CD14-positive monocyte (primary cell): ENCODE results near the gene HMGB1. TPM values are rescaled to one million over a fixed set of nuclear protein-coding genes. Genes with fewer than 3 reads are reported as not detected.
A peak's percentile ranks its signal among the peaks of the same experiment; 100 is the strongest.

Experiments
- DNase-seq, 3 donors: peaks; one replicate each; pipeline ENCODE4 v3.0.0-alpha.2; 2011 to 2022
- H2AFZ ChIP-seq: 2 replicates; pipeline ENCODE4 v1.6.0; 2012; ENCODE audit warnings: mild to moderate bottlenecking, low read depth, low read length, inconsistent platforms; ENCODE audit not compliant: insufficient read depth, poor library complexity, severe bottlenecking
- H3K27ac ChIP-seq, 2 donors: 1 replicate in 1 of 2; 2 replicates in 1 of 2; pipeline ENCODE4 v1.5.1; 2012 to 2013; ENCODE audit warnings: low read length in 2 of 2, control low read depth in 1 of 2, inconsistent platforms in 1 of 2, low read depth in 1 of 2, mild to moderate bottlenecking in 1 of 2
- H3K27me3 ChIP-seq, 2 donors: one replicate each; pipeline versions ENCODE4 v1.6.0 to v1.6.1; 2011 to 2013; ENCODE audit warnings: low read length in 2 of 2; ENCODE audit not compliant: control insufficient read depth in 2 of 2, insufficient read depth in 2 of 2
- H3K36me3 ChIP-seq, 2 donors: replicated peaks in 1 of 2; 1 replicate in 1 of 2; 2 replicates in 1 of 2; pipeline versions ENCODE4 v1.5.1 to v1.6.1; 2012 to 2013; ENCODE audit warnings: low read length in 2 of 2, control low read depth in 1 of 2, inconsistent platforms in 1 of 2, mild to moderate bottlenecking in 1 of 2; ENCODE audit not compliant: insufficient read depth in 2 of 2, control insufficient read depth in 1 of 2
- H3K4me1 ChIP-seq, 2 donors: 1 replicate in 1 of 2; 2 replicates in 1 of 2; pipeline versions ENCODE4 v1.5.1 to v1.6.1; 2012 to 2013; ENCODE audit warnings: low read length in 2 of 2, control low read depth in 1 of 2, inconsistent platforms in 1 of 2, mild to moderate bottlenecking in 1 of 2, moderate library complexity in 1 of 2; ENCODE audit not compliant: insufficient read depth in 2 of 2, control insufficient read depth in 1 of 2
- H3K4me2 ChIP-seq: replicated peaks from 2 replicates; pipeline ENCODE3; 2012; ENCODE audit warnings: low read length, moderate library complexity, mild to moderate bottlenecking; ENCODE audit not compliant: poor library complexity, severe bottlenecking; ENCODE audit errors: extremely low read depth
- H3K4me3 ChIP-seq, 3 experiments: fragments of 200-600 bp in 1 of 3; sonication (generic) in 1 of 3; replicated peaks in 1 of 3; 1 replicate in 2 of 3; 2 replicates in 1 of 3; pipeline ENCODE4 v1.5.1; 2011 to 2013; ENCODE audit warnings: low read length in 3 of 3, mild to moderate bottlenecking in 3 of 3, control low read depth in 2 of 3, low read depth in 2 of 3, inconsistent platforms in 1 of 3, moderate library complexity in 1 of 3
- H3K79me2 ChIP-seq: 2 replicates; pipeline ENCODE4 v1.6.0; 2012; ENCODE audit warnings: mild to moderate bottlenecking, control low read depth, inconsistent platforms, low read length, moderate library complexity; ENCODE audit not compliant: insufficient read depth
- H3K9ac ChIP-seq: 2 replicates; pipeline ENCODE4 v1.6.0; 2017; ENCODE audit warnings: low read length, mild to moderate bottlenecking; ENCODE audit not compliant: insufficient read depth, poor library complexity, severe bottlenecking
- H3K9me3 ChIP-seq, 2 donors: replicated peaks in 1 of 2; 1 replicate in 1 of 2; 2 replicates in 1 of 2; pipeline versions ENCODE4 v1.5.1 to v1.6.1; 2012 to 2013; ENCODE audit warnings: low read length in 2 of 2, control low read depth in 1 of 2; ENCODE audit not compliant: control insufficient read depth in 1 of 2, insufficient read depth in 1 of 2
- H4K20me1 ChIP-seq: 2 replicates; pipeline ENCODE4 v1.6.0; 2012; ENCODE audit warnings: mild to moderate bottlenecking, low read length, control low read depth, moderate library complexity; ENCODE audit not compliant: insufficient read depth
- H3K27ac Mint-ChIP-seq, 7 donors: one replicate each; pipeline ENCODE4 v1.8.0; 2020; ENCODE audit warnings: mild to moderate bottlenecking in 7 of 7, mixed read lengths in 7 of 7, moderate library complexity in 6 of 7, inconsistent platforms in 2 of 7
- H3K27me3 Mint-ChIP-seq, 3 donors: one replicate each; pipeline ENCODE4 v1.8.0; 2021 to 2022; ENCODE audit warnings: low read depth in 3 of 3, mild to moderate bottlenecking in 3 of 3, mixed read lengths in 3 of 3, moderate library complexity in 3 of 3, inconsistent platforms in 1 of 3
- H3K36me3 Mint-ChIP-seq, 2 donors: one replicate each; pipeline ENCODE4 v1.8.0; 2020; ENCODE audit warnings: mixed read lengths in 2 of 2, inconsistent platforms in 1 of 2, mild to moderate bottlenecking in 1 of 2
- H3K4me1 Mint-ChIP-seq: one replicate; pipeline ENCODE4 v1.8.0; 2020; ENCODE audit warnings: mild to moderate bottlenecking, mixed read lengths
- H3K4me3 Mint-ChIP-seq, 2 donors: one replicate each; pipeline ENCODE4 v1.8.0; 2020; ENCODE audit warnings: mild to moderate bottlenecking in 2 of 2, mixed read lengths in 2 of 2, moderate library complexity in 1 of 2
- H3K9me3 Mint-ChIP-seq, 7 donors: one replicate each; pipeline ENCODE4 v1.8.0; 2020 to 2022; ENCODE audit warnings: mixed read lengths in 7 of 7, mild to moderate bottlenecking in 6 of 7, moderate library complexity in 6 of 7, inconsistent platforms in 2 of 7
- CTCF ChIP-seq: fragments of 200-600 bp; IDR thresholded peaks from one replicate; pipeline ENCODE4 v1.8.0; 2022; ENCODE audit warnings: antibody characterized with exemption, mild to moderate bottlenecking
- WGBS: methylation state at CpG from one replicate; pipeline ENCODE4 v1.1.5; 2013; ENCODE audit warnings: missing lambda C conversion rate; ENCODE audit not compliant: insufficient coverage; 5-methylcytosine and 5-hydroxymethylcytosine counted together
- intact Hi-C, 2 donors: fragments of 100-400 bp; cut with micrococcal nuclease; formaldehyde crosslinking; loops; one replicate each; pipeline versions ENCODE4 v1.15.0 to v1.15.1; 2023
- polyA plus RNA-seq, 3 donors: library from polyadenylated mRNA; depleted of rRNA in 1 of 3; unstranded in 2 of 3; stranded (reverse) in 1 of 3; fragments of 300-500 nt in 2 of 3; fragments of >200 nt in 1 of 3; fragmentation: Illumina TruSeq in 2 of 3; gene quantifications; 1 replicate in 2 of 3; 2 replicates in 1 of 3; pipeline ENCODE4 v1.2.3, GENCODE V29; 2012 to 2021

The HMGB1 gene
- polyA plus RNA-seq, 3 donors: 132 to 489 (median 430) TPM

GRCh38 chr13:30429721-30430694 is 35.7 kb downstream of the HMGB1 start:
- H2AFZ ChIP-seq: no peak overlapping the region
- H4K20me1 ChIP-seq: no peaks in the 10 kb centered on the region
- no peak overlapping the region for H3K4me3 ChIP-seq
- no peaks in the 10 kb centered on the region for H3K27me3 ChIP-seq
- DNase-seq: peak; percentile 74 to 90 (median 82)
- H3K9me3 Mint-ChIP-seq: peaks cover 0 to 3% (median 0%) of the 10 kb centered on the region in 7 donors
- no peaks in the 10 kb centered on the region for H3K36me3 ChIP-seq
- intact Hi-C loops: no loop called here
- H3K4me1 Mint-ChIP-seq: peaks cover 19% of the 10 kb centered on the region
- no peaks in the 10 kb centered on the region for H3K9me3 ChIP-seq
- H3K4me2 ChIP-seq: no peak overlapping the region
- H3K4me1 ChIP-seq: peaks cover 0 to 16% of the 10 kb centered on the region in 2 donors
- peak overlapping the region in 1 of 2 donors; percentile 70 for H3K4me3 Mint-ChIP-seq
- no peak overlapping the region for H3K9ac ChIP-seq
- 90% methylated on average over 2 of the region's 6 CpGs for WGBS
- no peak overlapping the region for H3K27ac ChIP-seq
- H3K27ac Mint-ChIP-seq: peak overlapping the region in 5 of 7 donors; percentile 47 to 94 (median 83)
- H3K79me2 ChIP-seq: no peaks in the 10 kb centered on the region
- H3K36me3 Mint-ChIP-seq: no peaks in the 10 kb centered on the region
- H3K27me3 Mint-ChIP-seq: peaks cover 2 to 4% (median 2%) of the 10 kb centered on the region in 3 donors
- no peak for TF ChIP-seq CTCF

- Mint-ChIP-seq H3K36me3 (no peaks in the 10 kb centered on the region), H3K27me3 (peaks cover 2 to 4% (median 2%) of the 10 kb centered on the region in 3 donors), H3K4me1 (peaks cover 19% of the 10 kb centered on the region), H3K4me3 (no peak overlapping the region), H3K27ac (no peak overlapping the region), H3K9me3 (peaks cover 0 to 3% (median 0%) of the 10 kb centered on the region in 7 donors)
- H3K79me2 ChIP-seq: no peaks in the 10 kb centered on the region
- no peak overlapping the region for H3K4me3 ChIP-seq
- intact Hi-C loops: no loop called here
- H2AFZ ChIP-seq: no peak overlapping the region
- no peak overlapping the region for H3K9ac ChIP-seq
- H3K4me1 ChIP-seq: peaks cover 0 to 16% of the 10 kb centered on the region in 2 donors
- no peaks in the 10 kb centered on the region for H3K36me3 ChIP-seq
- DNase-seq: no peak
- no peaks in the 10 kb centered on the region for H4K20me1 ChIP-seq
- no peak overlapping the region for H3K4me2 ChIP-seq
- H3K27ac ChIP-seq: no peak overlapping the region
- TF ChIP-seq CTCF: no peak
- H3K27me3 ChIP-seq: no peaks in the 10 kb centered on the region
- no CpG with 5 or more reads among the region's 3 CpGs for WGBS
- H3K9me3 ChIP-seq: no peaks in the 10 kb centered on the region
Measured at GRCh38 chr13:30429235-30429634, 36.5 kb downstream of the HMGB1 start.
